ENCODE measurements around the gene TMEM129.
A peak's percentile ranks its signal among the peaks of the same experiment; 100 is the strongest.

The TMEM129 gene

DNA sequence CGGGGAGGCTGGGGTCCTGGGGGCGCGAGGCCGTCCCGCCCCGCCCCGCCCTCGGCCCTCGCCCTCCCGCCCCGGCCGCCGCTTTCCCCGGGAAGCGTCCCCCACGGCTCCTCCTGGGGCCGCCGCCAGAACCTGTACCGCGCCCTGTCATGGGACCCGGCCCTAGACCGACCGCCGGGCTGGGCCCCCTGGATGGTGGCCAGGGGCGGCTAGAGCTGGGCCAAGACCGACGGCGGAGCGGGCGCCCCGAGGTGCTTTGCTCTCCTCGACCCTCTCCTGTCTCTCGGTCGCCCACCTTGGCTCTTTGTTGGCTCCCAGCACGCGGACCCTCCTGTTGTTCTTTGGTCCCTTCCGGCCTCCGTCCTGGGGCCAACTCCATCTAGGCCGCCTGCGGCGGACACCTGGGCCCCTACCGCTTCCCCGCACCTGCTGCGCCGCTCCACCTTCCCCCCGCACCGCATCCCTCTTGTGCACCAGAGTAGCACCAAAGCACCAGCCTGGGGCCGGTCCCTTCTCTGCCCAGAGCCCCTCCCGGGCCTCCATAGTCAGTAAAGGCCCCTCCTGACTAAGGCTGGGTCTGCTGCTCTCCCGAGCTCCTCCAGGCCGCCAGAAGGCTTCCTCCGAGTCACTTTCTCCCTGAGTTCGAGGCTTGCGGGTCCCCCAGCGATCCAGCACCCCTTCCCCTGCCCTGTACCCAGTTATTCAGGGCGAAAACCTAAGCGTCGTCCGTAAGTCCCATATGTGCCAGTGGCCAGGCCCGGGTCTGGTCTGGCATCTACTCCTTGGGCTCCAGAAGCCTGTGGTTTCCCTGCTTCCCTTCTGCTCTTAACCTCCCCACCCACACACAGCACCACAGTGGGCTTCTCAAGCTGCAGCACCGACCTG lies 785 bp upstream of the TMEM129 start:
- peak overlapping the region; percentile 98 to 99 for H3K4me3 Mint-ChIP-seq
- peaks cover 79% of the 10 kb centered on the region for H3K4me1 Mint-ChIP-seq
- DNase-seq, result no peak
- peak overlapping the region; percentile 97 to 99 for H3K27ac Mint-ChIP-seq
- no peaks in the 10 kb centered on the region for H3K27me3 Mint-ChIP-seq
- H3K9me3 Mint-ChIP-seq, result no peaks in the 10 kb centered on the region
- peak; percentile 3 for ATAC-seq

DNA sequence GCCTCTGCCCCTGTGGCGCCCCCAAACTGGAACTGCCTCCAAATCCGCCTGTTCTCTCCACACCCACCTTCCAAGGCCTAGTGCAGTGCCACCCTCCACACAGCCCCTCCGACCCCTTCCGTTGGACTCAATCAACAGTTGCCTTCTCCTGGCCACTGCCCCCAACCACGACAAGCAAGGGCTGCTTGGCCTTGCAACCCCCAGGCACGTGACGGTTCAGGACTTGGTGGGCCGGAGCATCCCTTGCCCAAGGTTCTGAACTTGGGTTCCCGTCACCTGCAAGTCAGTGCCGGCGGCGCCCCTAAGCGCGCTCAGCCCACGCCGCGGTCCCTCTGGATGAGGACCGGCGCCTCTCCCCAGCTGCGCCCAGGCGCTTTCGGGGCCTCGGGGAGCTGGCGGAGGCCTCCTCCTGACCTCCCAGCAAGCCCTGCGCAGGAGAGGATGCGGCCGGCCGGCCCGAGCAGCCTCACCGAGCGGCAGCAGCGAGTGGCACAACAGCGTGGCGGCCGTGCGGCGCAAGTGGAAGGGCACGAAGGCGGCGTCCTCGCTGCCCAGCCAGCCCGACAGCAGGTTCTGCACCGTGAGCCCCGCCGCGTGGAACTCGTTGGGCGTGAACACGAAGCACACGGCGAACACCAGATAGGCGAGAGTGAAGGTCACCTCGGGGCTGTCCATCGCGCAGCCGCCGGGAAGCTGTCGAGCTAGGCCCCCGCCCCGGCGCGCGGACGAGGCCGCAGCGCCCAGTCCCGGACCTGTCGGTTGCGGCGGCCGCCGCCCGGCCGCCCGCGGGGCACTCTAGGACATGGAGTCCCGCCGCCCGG lies 750 bp downstream of the TMEM129 start:
- ATAC-seq, result peak; percentile 41
- H3K9me3 Mint-ChIP-seq, result no peaks in the 10 kb centered on the region
- H3K4me3 Mint-ChIP-seq, result peak overlapping the region; percentile 94 to 98
- peak; percentile 51 to 66 for DNase-seq
- H3K27ac Mint-ChIP-seq, result peak overlapping the region; percentile 98
- H3K4me1 Mint-ChIP-seq, result peaks cover 83% of the 10 kb centered on the region
- H3K27me3 Mint-ChIP-seq, result no peaks in the 10 kb centered on the region

DNA sequence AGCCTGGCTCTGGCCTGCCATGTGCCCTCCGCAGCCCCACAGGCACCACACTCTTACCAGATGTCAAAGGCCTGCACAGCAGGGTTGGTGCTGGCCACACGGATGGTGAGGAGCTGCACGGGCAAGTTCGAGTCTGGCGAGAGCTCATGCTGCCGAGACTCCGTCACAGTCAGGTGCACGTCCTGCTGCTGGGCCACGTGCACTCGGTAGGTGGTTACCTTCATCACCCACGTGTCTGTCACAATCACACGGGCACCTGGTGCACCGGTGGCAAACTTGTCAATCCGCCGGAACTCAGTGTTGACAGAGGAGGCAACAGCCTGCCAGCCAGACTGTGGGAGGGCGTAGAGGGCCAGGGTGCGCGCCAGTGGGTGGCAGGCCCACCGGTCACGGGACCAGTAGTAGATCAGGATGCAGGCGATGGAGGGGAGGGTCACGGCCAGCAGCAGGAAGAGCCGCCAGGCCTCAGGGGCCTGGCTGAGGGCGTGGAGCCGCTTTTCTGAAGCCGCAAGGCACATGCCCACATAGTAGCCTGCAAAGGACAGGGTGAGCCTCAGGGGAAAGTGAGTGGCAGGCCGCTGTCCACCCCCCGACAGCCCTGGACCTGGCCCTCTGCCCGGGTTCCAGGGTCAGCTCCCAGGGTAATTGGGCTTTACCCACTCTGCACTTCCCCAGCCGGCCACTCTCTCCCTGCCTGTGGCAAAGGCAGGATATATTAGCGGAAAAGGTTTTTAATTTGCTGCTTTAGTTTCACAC lies 2.9 kb downstream of the TMEM129 start:
- Mint-ChIP-seq H3K4me3 (no peak overlapping the region), H3K9me3 (no peaks in the 10 kb centered on the region), H3K27ac (no peak overlapping the region), H3K4me1 (peaks cover 83% of the 10 kb centered on the region), H3K27me3 (no peaks in the 10 kb centered on the region)
- no peak for ATAC-seq
- no peak for DNase-seq

DNA sequence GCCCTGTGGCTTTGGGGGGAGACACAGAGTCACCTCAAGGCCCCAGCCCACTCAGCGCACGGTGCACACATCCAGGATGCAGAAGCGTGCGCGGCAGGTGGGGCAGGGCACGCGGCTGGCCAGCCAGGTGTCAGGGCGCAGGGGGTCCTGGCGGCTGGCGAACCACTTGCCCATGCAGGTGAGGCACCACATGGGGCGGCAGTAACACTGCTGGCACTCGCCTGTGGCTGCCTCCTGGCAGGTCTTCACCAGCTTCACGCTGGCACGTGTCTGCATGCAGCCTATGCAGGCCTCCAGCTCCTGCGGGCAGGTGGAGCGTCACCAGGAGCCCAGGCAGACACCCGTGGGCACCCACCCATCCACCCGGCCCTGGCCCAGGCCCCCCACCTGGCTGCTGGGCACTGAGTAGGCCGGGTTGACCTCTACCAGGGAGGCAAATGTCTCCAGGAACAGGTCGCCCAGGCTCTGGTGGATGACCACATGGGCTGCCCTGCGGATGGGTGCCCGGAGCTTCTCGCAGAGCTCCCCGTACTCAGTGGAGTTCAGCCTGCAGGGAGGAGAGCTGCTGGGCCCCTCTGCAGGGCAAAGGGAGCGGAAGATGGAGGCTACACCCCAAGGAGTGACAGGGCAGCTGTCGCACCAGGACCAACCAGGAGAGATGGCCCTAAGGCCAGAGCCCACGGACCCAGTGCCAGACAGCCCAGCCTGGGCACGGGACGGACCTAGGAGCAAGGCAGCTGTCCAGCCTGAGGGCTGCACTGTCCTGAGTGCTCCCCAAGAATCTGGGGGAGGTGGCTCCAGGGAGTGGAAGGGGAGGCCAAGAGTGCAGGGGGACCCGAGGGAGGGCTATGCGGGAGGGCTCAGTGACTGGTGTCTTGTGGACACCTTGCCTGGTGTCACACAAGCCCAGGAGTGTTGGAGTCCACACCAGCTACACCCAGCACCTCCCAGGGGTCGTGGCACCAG lies 3.7 kb downstream of the TMEM129 start:
- H3K27me3 Mint-ChIP-seq, result no peaks in the 10 kb centered on the region
- H3K4me1 Mint-ChIP-seq, result peaks cover 79% of the 10 kb centered on the region
- H3K27ac Mint-ChIP-seq, result peak overlapping the region in 1 of 2 donors; percentile 80
- ATAC-seq, result no peak
- DNase-seq, result no peak
- no peak overlapping the region for H3K4me3 Mint-ChIP-seq
- no peaks in the 10 kb centered on the region for H3K9me3 Mint-ChIP-seq

DNA sequence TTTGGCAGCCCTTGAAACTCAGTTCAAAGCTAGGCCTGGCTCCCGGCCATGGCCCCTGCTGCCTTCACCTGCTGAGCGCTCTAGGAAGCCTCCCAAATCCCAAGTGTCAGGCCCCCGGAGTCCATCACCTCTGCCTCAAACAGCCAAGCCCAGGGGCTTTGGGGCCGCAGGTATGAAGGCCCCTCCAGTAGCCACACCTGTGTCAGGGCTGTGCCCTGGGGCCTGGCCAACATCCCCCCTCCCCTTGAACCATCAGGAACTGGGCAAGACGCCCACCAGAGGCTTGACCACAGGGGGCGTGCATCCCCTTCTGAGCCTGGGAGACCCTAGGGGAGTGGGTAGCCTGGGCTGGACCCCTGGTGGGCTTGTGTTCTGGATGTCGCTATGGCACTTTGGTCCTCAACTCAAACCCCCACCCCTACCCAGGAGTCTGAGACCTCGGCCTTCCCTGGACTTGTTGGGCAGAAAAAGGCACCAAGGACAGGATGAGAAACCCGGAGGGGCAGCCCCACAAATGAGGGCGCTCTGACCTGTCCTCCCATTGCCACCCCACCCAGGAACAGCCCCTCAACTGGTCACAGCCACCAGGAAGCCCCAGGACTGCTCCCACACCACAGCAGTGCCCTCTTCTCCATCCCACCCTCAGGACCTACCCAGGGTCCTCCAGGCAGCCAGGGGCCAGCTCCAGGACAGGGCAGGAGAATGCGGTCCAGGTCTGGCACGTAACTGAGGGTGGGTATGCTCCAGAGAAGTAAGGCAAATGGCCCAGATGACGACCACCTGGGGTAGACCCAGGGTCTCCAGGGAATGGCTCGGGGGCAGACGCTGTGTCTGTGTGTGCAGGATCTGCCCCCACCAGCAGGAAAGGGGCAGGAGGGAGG lies 4.8 kb downstream of the TMEM129 start:
- no peaks in the 10 kb centered on the region for H3K9me3 Mint-ChIP-seq
- no peaks in the 10 kb centered on the region for H3K27me3 Mint-ChIP-seq
- peak overlapping the region; percentile 42 to 45 for H3K4me3 Mint-ChIP-seq
- ATAC-seq (no peak), DNase-seq (no peak)
- peak overlapping the region in 1 of 2 donors; percentile 12 for H3K27ac Mint-ChIP-seq
- peaks cover 76% of the 10 kb centered on the region for H3K4me1 Mint-ChIP-seq

DNA sequence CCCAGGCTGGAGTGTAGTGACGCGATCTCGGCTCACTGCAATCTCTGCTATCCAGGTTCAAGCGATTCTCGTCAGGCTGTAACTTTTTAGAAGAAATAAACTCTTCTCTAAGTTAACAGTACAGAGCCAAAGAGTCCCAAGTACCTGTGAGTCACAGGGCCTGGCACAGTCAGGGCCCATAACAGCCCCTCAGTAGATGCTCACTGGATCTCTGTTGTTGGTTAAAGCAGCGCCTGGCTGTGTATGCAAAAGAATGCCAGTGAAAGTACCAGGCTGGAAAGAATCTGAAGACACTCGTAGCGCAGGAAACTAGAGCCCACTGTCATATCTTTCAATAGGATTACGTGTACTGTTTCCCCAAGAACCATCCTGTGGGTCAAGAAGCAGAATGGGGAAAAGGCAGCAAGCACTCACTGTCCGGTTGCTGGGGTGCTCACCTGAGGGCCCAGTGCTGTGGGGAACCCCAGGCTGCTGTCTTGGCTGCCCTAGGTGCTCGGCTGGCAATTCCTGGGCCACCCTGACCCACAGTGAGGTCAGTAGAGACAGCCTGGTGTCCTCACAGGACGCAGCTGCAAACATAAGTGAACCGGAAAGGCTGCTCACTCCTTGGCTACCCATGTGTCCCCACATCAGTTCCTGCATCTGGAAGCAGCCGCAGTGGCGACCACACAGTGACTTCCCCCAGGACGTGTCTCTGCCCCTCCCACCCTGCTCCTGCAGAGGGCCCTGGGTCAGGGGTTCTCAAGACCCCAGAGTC lies 5.9 kb downstream of the TMEM129 start:
- Mint-ChIP-seq H3K4me1 (peaks cover 85% of the 10 kb centered on the region), H3K4me3 (peak overlapping the region; percentile 99), H3K9me3 (no peaks in the 10 kb centered on the region), H3K27me3 (no peaks in the 10 kb centered on the region), H3K27ac (no peak overlapping the region)
- no peak for DNase-seq
- ATAC-seq, result no peak

DNA sequence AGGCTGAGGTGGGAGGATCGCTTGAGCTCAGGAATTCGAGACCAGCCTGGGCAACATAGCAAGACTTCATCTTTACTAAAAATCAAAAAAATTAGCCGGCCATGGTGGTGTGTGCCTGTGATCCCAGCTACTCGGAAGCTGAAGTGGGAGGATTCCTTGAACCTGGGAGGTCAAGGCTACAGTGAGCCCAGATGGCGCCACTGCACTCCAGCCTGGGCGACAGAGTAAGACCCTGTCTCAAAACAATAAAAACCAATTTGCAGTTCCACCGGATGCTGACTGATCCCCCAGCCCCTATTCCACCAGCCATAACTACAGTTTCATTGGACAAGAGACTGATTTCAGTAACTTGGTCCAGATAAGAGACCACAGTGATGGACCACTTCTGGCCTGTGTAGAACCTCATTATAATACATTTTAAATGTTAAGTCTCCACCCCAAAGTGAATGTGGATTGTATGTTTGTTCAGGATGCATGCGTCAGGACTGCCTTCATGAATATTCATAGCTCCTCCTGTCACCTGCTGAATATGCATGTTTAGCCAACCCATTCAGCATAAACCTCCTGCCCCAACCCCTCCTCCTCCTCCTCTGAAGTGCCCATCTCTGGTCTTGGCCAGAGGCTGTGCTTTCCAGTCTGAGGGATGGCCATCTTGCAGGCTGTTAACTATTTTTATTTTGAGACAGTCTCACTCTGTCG lies 6.7 kb downstream of the TMEM129 start:
- H3K4me1 Mint-ChIP-seq, result peaks cover 85% of the 10 kb centered on the region

DNA sequence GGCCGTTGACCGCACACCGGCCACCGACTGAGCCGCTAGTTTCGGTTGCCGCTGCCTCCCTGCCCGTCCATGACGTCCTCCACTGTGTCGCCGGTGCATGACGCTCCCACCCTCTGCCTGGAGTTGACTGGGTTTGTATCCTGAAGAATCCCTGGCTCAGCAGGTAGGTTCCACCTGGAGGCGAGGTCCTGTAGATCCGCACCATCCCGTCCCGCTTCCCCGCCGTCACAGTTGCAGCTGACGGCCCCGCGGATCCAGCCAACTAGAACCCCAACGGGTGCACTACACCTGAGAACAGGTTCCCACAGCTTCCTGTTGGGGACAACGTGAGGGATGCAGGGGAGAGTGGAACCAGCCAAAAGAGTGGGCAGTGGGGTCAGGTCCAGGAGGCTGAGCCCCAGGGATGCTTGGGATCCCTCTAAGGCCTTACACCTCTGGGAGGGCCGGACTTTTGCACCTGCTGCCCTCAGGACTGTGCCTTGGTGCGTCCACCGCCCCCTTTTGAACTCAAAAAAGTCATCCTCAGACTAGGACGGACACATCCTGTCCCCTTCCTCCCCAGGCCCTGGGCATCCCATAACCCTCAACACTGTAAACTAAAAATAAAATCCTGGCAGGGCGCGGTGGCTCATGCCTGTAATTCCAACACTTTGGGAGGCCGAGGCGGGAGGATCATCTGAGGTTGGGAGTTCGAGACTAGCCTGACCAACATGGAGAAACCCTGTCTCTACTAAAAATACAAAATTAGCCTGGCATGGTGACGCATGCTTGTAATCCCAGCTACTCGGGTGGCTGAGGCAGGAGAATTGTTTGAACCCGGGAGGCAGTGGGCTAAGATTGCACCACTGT lies 7.9 kb downstream of the TMEM129 start:
- peak; percentile 31 for ATAC-seq
- Mint-ChIP-seq H3K4me1 (peaks cover 85% of the 10 kb centered on the region), H3K27ac (peak overlapping the region; percentile 98), H3K9me3 (no peaks in the 10 kb centered on the region), H3K4me3 (peak overlapping the region; percentile 99), H3K27me3 (no peaks in the 10 kb centered on the region)
- no peak for DNase-seq

More for the DNA sequence above, 6.7 kb downstream of the TMEM129 start:
- Mint-ChIP-seq H3K4me3 (peak overlapping the region; percentile 99), H3K27ac (no peak overlapping the region), H3K9me3 (no peaks in the 10 kb centered on the region), H3K27me3 (no peaks in the 10 kb centered on the region)
- no peak for ATAC-seq
- DNase-seq, result no peak

DNA sequence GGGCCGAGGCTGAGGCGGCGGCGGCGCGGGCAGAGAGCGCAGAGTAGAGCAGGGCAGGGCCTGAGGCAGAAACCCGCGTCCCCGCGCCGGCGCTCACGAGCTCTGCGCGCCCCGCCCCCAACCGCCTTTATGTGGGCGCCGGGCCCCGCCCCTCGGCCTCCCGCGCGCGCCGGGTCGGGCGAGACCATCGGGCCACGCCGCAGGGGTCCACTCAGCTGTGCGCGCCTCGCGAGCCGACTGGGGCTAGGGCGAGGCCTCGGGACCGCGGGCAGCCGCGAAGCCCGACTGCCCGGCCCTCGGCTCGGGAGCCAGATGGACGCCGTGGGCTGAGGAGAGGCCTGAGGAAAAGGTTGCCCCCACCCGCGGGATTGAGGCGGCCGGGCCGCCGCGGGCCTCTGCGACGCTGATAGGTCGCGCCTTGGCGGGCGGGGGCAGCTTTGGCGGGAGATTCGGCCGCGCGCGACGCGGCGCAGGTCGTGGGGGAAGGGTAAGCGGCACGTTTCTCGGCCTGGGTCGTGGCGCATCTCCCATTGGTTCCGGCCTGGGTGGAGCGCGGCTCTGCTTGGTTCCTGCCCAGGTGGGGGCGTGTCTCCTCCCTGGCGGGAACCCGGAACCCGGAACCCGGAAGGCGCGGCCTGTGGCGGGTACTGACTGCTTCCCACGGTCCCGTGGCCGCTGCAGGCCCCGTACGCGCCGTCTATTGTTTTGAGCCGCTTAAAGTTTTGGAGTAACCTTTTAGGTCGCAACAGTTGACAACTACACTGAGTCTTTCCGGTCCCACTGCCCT lies 8.7 kb downstream of the TMEM129 start, which contains the start of gene SLBP:
Gene SLBP, minus strand, starts transcription at position 104 of the 787 bp plus-strand sequence. CDS start 131 bp downstream, outside the sequence.
- no peaks in the 10 kb centered on the region for H3K27me3 Mint-ChIP-seq
- DNase-seq (peak; percentile 98 to 99), ATAC-seq (peak; percentile 91)
- peak within 1 kb of the TSS; percentile 99 for H3K4me3 Mint-ChIP-seq
- peaks cover 82% of the 10 kb centered on the region for H3K4me1 Mint-ChIP-seq
- H3K27ac Mint-ChIP-seq, result peak within 1 kb of the TSS; percentile 98
- no peaks in the 10 kb centered on the region for H3K9me3 Mint-ChIP-seq

DNA sequence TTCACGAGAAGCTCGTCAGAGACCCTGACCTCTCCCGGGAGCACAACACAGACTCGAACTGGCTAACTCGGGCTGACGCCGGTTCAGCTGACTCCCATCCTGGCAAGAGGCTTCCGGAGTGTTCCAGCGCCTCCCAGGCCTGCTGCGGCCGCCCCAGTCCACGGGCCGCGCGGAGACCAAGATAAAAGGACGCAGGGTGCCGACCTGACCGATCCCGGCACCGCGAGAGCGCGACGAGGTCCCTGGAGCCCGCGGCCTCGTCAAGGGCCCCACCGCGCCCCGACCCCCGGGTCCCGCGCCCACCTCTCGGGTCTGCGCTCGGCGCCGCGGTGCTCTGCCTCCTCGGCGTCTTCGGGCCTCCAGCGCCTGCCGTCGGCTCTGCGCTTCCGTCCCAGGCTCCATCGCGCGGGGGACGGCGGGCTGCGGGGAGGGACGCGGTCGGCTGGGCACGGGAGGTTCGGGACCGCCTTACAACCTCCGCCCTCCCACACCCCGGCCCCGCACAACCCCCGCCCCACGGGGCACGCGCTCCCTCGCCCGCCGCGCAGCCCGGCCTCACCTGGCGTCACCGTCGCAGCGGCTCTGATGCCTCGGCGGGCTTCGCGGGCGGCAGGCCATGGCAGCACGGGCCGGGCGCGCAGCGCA lies 9.4 kb downstream of the TMEM129 start:
- H3K9me3 Mint-ChIP-seq, result no peaks in the 10 kb centered on the region
- no peaks in the 10 kb centered on the region for H3K27me3 Mint-ChIP-seq
- DNase-seq (peak; percentile 50 to 53), ATAC-seq (peak; percentile 36)
- peaks cover 79% of the 10 kb centered on the region for H3K4me1 Mint-ChIP-seq
- H3K4me3 Mint-ChIP-seq, result peak overlapping the region; percentile 94 to 96
- H3K27ac Mint-ChIP-seq, result peak overlapping the region; percentile 97 to 98

DNA sequence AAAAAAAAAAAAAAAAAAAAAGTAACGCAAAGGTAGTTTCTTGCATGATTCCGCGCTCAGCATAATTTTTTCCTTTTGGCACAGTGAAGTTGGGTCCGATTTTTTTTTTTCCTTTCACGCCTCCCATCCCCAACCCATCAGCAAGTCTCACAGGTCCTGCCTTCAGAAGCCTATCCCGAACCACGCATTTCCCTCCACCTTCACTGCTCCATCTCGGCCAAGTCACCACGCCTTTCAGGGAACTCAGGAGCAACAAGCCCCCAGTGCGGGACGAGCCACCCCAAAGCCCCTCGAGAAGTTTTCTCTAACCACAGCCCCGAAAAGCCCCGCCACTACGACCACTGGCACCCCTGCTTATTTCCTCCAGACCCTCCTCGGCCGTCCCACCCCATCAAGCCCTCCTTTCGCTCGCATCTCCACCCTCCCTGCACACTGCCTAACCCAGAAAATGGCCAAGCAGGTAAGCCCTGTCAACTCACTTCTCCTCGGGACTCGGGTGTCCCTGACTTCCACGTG lies 10.0 kb downstream of the TMEM129 start:
- ATAC-seq, result no peak
- Mint-ChIP-seq H3K4me1 (peaks cover 74% of the 10 kb centered on the region), H3K27me3 (no peaks in the 10 kb centered on the region), H3K4me3 (peak overlapping the region; percentile 94 to 96), H3K9me3 (no peaks in the 10 kb centered on the region), H3K27ac (peak overlapping the region; percentile 97 to 98)
- no peak for DNase-seq
